ENCODE measurements around the gene SBF2. TPM values are rescaled to one million over a fixed set of nuclear protein-coding genes. Genes with fewer than 3 reads are reported as not detected.
"Not testable (repeated sequence)": the region's sequence is repeated elsewhere in the genome, so short reads cannot be mapped to it uniquely, and the experiment has no call there.

The SBF2 gene
- total RNA-seq, 2 experiments from 2014 or later, result 14.2 to 15.2 TPM

GRCh38 chr11:10095412-10096208 is 198.4 kb downstream of the SBF2 start:
- POLR2A ChIA-PET, result no interaction called here
- Mint-ChIP-seq H3K9me3 (peaks cover 9% of the 10 kb centered on the region), H3K27ac (no peak overlapping the region), H3K27me3 (no peaks in the 10 kb centered on the region), H3K4me1 (ENCODE audit: low read depth) (peaks cover 14% of the 10 kb centered on the region), H3K36me3 (ENCODE audit: low read depth) (peaks cover 39% of the 10 kb centered on the region), H3K4me3 (no peak overlapping the region)
- DNase-seq (no peak), ATAC-seq (ENCODE audit: poor library complexity) (no peak)
- H3K4me1 ChIP-seq (ENCODE audit: insufficient read depth, low read length), result no peaks in the 10 kb centered on the region
- TF ChIP-seq, protein P1, sequence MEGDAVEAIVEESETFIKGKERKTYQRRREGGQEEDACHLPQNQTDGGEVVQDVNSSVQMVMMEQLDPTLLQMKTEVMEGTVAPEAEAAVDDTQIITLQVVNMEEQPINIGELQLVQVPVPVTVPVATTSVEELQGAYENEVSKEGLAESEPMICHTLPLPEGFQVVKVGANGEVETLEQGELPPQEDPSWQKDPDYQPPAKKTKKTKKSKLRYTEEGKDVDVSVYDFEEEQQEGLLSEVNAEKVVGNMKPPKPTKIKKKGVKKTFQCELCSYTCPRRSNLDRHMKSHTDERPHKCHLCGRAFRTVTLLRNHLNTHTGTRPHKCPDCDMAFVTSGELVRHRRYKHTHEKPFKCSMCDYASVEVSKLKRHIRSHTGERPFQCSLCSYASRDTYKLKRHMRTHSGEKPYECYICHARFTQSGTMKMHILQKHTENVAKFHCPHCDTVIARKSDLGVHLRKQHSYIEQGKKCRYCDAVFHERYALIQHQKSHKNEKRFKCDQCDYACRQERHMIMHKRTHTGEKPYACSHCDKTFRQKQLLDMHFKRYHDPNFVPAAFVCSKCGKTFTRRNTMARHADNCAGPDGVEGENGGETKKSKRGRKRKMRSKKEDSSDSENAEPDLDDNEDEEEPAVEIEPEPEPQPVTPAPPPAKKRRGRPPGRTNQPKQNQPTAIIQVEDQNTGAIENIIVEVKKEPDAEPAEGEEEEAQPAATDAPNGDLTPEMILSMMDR (IDR thresholded peaks at IDR 0.05), result no peak
- no peak overlapping the region for H3K4me3 ChIP-seq (ENCODE audit: low read length)
- no peaks in the 10 kb centered on the region for H3K27me3 ChIP-seq (ENCODE audit: control insufficient read depth in 1 of 2, insufficient read depth in 2 of 2, low read length in 2 of 2)
- intact Hi-C loops (cut with DNase I, micrococcal nuclease), result no loop called here
- CTCF ChIA-PET, result no interaction called here
- no peak overlapping the region for H3K27ac ChIP-seq (ENCODE audit: low read depth in 1 of 2, low read length in 2 of 2)
- H3K36me3 ChIP-seq (ENCODE audit: insufficient read depth, low read length), result no peaks in the 10 kb centered on the region
- H3K9me3 ChIP-seq (ENCODE audit: control insufficient read depth in 1 of 2, insufficient read depth in 1 of 2, low read length in 2 of 2), result peaks cover 5% of the 10 kb centered on the region in 2 experiments

GRCh38 chr11:10092426-10092825 is 201.6 kb downstream of the SBF2 start:
- ChIA-PET CTCF (no interaction called here), POLR2A (no interaction called here)
- H3K27me3 ChIP-seq (ENCODE audit: control insufficient read depth in 1 of 2, insufficient read depth in 2 of 2, low read length in 2 of 2), result no peaks in the 10 kb centered on the region
- no peak overlapping the region for H3K4me3 ChIP-seq (ENCODE audit: low read length)
- Mint-ChIP-seq H3K27me3 (no peaks in the 10 kb centered on the region), H3K9me3 (peaks cover 5% of the 10 kb centered on the region), H3K4me3 (no peak overlapping the region), H3K4me1 (ENCODE audit: low read depth) (peaks cover 14% of the 10 kb centered on the region), H3K27ac (no peak overlapping the region), H3K36me3 (ENCODE audit: low read depth) (peaks cover 13% of the 10 kb centered on the region)
- H3K9me3 ChIP-seq (ENCODE audit: control insufficient read depth in 1 of 2, insufficient read depth in 1 of 2, low read length in 2 of 2), result no peaks in the 10 kb centered on the region
- no peaks in the 10 kb centered on the region for H3K36me3 ChIP-seq (ENCODE audit: insufficient read depth, low read length)
- DNase-seq (no peak), ATAC-seq (ENCODE audit: poor library complexity) (no peak)
- H3K27ac ChIP-seq (ENCODE audit: low read depth in 1 of 2, low read length in 2 of 2), result no peak overlapping the region
- intact Hi-C loops (cut with DNase I, micrococcal nuclease), result no loop called here
- H3K4me1 ChIP-seq (ENCODE audit: insufficient read depth, low read length), result no peaks in the 10 kb centered on the region
- TF ChIP-seq, protein P1 (IDR thresholded peaks at IDR 0.05), result no peak

DNA sequence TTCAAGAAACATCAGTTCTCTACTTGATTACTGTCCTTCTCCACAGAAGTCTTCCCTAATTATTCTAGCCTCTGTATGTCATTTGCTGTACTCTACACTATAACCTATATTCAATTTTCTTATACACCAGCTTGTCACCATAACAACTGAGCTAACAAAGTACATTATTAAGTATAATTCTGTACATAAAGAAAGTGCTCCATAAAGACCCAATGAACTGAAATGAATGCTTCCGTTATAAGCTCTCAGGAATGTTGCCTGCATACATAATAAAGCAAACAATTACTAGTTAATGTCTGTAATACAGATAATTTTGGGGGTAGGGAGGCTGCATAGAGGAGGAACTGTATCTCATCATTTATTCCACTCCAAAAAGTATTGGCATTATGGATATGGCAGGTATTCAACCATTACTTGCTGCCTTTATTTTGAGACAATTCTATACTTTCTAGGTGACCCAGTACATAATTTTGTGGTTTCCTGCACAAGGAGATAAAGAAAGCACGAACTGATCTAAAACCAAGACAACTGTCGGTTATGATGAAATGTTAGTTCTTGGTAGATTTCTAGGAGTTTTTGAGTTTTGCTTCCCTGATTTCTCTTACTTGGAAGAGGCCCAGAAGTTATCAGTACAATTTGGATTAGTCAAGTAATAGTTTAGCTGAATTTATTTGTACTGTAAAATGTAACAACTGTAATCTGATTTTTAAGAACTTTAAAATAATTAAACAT is 202.5 kb downstream of the SBF2 start:
- intact Hi-C loops (cut with DNase I, micrococcal nuclease), result no loop called here
- peaks cover 13% of the 10 kb centered on the region for H3K36me3 Mint-ChIP-seq (ENCODE audit: low read depth)
- peaks cover 5% of the 10 kb centered on the region for H3K9me3 Mint-ChIP-seq
- TF ChIP-seq, protein P1 (IDR thresholded peaks at IDR 0.05), result no peak
- H3K4me1 Mint-ChIP-seq (ENCODE audit: low read depth), result peaks cover 14% of the 10 kb centered on the region
- no peaks in the 10 kb centered on the region for H3K4me1 ChIP-seq (ENCODE audit: insufficient read depth, low read length)
- ChIA-PET POLR2A (no interaction called here), CTCF (interaction anchor here (0.5 kb wide), 1 partner anchor 12 kb away, joined by 3 read pairs; no protein-coding TSS in a partner anchor)
- no peak overlapping the region for H3K4me3 Mint-ChIP-seq
- H3K27me3 ChIP-seq (ENCODE audit: control insufficient read depth in 1 of 2, insufficient read depth in 2 of 2, low read length in 2 of 2), result no peaks in the 10 kb centered on the region
- no peaks in the 10 kb centered on the region for H3K36me3 ChIP-seq (ENCODE audit: insufficient read depth, low read length)
- H3K4me3 ChIP-seq (ENCODE audit: low read length), result no peak overlapping the region
- no peak overlapping the region for H3K27ac Mint-ChIP-seq
- ATAC-seq (ENCODE audit: poor library complexity) (no peak), DNase-seq (no peak)
- H3K27ac ChIP-seq (ENCODE audit: low read depth in 1 of 2, low read length in 2 of 2), result no peak overlapping the region
- H3K9me3 ChIP-seq (ENCODE audit: control insufficient read depth in 1 of 2, insufficient read depth in 1 of 2, low read length in 2 of 2), result no peaks in the 10 kb centered on the region
- H3K27me3 Mint-ChIP-seq, result no peaks in the 10 kb centered on the region

DNA sequence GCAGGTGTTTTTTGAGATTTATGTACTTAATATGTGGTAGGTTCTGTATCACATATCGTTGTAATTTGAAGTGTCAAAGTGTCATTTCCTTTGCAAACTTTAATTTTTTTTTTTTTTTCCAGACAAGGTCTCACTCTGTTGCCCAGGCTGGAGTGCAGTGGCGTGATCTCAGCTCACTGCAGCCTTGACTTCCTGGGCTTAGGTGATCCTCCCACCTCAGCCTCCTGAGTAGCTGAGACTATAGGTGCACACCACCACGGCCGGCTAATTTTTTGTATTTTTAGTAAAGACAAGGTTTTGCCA is 206.1 kb downstream of the SBF2 start:
- CTCF ChIA-PET; H3K27ac ChIP-seq (ENCODE audit: low read depth in 1 of 2, low read length in 2 of 2); DNase-seq; H3K27ac Mint-ChIP-seq; H3K4me3 ChIP-seq (ENCODE audit: low read length); H3K9me3 Mint-ChIP-seq; POLR2A ChIA-PET; intact Hi-C loops (cut with DNase I, micrococcal nuclease); H3K4me1 ChIP-seq (ENCODE audit: insufficient read depth, low read length); H3K9me3 ChIP-seq (ENCODE audit: control insufficient read depth in 1 of 2, insufficient read depth in 1 of 2, low read length in 2 of 2); H3K4me3 Mint-ChIP-seq; H3K36me3 ChIP-seq (ENCODE audit: insufficient read depth, low read length); H3K27me3 Mint-ChIP-seq; ATAC-seq (ENCODE audit: poor library complexity); H3K27me3 ChIP-seq (ENCODE audit: control insufficient read depth in 1 of 2, insufficient read depth in 2 of 2, low read length in 2 of 2): not testable (repeated sequence)
- Mint-ChIP-seq H3K36me3 (ENCODE audit: low read depth) (peaks cover 21% of the 10 kb centered on the region), H3K4me1 (ENCODE audit: low read depth) (peaks cover 14% of the 10 kb centered on the region)
